Activated CD4-positive, alpha-beta T cell treated with anti-CD3 and anti-CD28 coated beads, Interleukin-2, Interleukin-6, amounts not matched to agents 100 ng/mL and 50 ng/mL, durations not matched to agents 16 hours and 8 hours (primary cell): ENCODE measurements around the gene CFAP69.
A peak's percentile ranks its signal among the peaks of the same experiment; 100 is the strongest.
"Not testable (repeated sequence)": the region's sequence is repeated elsewhere in the genome, so short reads cannot be mapped to it uniquely, and the experiment has no call there.

ENCODE experiments used
- DNase-seq: peaks from one replicate; pipeline ENCODE4 v3.0.0-alpha.2; 2020

CFAP69 gene

DNA sequence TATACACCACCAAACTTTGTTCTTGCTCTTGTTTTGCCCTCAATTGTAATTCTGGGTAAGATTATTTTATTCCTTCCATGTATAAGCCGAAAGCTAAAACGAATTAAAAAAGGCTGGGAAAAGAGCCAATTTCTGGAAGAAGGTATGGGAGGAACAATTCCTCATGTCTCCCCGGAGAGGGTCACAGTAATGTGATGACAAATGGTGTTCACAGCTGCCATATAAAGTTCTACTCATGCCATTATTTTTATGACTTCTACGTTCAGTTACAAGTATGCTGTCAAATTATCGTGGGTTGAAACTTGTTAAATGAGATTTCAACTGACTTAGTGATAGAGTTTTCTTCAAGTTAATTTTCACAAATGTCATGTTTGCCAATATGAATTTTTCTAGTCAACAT lies 12.5 kb upstream of the CFAP69 start:
- no peak for DNase-seq

DNA sequence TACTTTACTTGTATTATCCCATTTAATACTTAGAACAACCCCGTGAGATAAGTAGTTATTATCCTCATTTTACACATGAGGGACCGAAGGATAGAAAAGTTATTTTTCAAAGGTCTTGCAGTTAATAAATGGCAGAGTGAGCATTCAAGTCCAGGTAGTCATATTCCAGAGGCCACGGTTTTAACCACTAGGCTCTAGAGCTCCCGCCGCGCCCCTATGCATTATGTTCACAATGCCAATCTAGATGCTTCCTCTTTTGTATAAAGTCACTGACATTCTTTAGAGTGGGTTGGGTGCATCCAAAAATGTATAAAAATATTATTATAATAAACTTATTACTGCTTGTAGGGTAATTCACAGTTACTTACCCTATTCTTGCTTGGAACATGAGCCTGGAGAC lies 11.4 kb upstream of the CFAP69 start:
- DNase-seq = no peak

GRCh38 chr7:90236721-90237289 lies 8.2 kb upstream of the CFAP69 start:
- DNase-seq = no peak

DNA sequence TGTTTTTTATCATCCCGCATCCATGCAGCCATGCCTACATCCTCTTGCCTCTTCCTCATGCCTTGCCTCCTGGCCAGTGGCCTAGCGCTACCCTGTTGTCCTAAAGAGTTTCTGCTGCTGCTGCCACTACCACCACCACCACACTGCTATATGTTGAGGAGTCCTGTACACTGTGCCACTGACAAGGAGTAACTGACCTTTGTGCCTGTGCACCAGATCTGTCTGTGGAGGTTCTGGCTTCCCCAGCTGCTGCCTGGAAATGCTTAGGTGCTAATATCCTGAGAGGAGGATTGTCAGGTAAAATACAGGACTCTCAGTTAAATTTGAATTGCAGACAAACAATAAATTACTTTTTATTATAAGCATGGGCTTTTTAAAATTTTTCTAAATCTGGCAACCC lies 7.0 kb upstream of the CFAP69 start:
- no peak for DNase-seq

DNA sequence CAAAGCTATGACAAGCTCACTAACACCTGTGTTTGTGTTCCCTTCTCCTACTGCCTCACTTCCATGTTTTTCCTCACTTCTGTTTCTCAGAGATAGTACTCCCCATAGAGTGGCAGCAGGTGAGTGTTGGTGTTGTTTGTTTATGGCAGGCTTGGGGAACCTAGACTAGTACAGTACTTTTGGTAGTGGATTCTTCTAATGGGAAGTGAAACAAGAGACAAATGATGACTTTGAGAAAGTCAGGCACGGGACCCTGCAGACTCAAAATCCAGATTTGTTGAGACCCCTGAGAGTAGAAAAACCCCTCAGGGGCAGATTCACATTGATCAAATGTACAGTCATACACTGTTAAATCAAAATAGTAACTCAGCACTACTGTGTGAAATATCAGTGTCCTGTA lies 6.4 kb upstream of the CFAP69 start:
- DNase-seq = no peak

GRCh38 chr7:90239050-90239449 lies 5.9 kb upstream of the CFAP69 start:
- no peak for DNase-seq

DNA sequence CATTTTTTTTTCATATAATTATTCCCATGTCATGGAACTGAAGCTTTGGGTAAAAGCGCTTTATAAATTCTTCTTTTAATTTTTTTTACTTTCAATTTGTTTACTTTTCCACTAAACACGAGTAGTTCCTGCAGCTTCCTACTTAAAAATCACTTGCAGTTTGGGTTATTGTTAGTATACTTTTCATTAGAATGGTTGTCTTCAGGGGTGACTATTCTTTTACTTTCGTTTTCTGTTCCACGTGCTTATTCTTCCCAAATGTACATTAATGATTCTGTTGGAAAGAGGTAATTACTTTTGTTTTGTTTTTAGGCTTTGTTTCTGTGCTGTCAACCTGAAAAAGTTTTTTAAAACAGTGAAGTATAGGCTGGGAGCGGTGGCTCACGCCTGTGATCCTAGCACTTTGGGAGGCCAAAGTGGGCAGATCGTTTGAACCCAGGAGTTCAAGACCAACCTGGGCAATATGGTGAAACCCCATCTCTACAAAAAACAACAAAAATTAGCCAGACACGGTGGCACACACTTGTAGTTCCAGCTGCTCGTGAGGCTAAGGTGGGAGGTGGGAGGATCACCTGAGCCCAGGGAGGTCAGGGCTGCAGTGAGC lies 5.2 kb upstream of the CFAP69 start:
- no peak for DNase-seq

GRCh38 chr7:90242369-90243168 lies 2.4 kb upstream of the CFAP69 start:
- no peak for DNase-seq

- no peak for DNase-seq
Measured at GRCh38 chr7:90243556-90243955, 1.4 kb upstream of the CFAP69 start.

- DNase-seq = no peak
Measured at GRCh38 chr7:90244565-90244908, 437 bp upstream of the CFAP69 start.

DNA sequence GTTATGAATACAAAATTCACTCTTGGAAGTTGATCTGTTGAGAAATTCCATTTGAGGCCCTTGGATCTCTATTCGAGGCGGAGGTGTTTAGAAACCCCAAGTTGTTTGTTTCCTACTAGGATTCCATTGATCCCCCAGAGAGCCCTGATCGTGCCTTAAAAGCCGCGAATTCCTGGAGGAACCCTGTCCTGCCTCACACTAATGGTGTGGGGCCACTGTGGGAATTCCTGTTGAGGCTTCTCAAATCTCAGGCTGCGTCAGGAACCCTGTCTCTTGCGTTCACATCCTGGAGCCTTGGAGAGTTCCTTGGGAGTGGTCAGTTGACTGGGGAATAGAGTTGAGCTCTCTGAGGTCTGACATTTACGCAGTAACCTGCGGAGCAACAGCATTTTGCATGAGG lies 1.2 kb downstream of the CFAP69 start:
- DNase-seq = no peak

GRCh38 chr7:90248706-90249105 lies 3.7 kb downstream of the CFAP69 start:
- DNase-seq = no peak

GRCh38 chr7:90250601-90251303 lies 5.8 kb downstream of the CFAP69 start:
- DNase-seq = no peak

- DNase-seq = no peak
Measured at GRCh38 chr7:90251304-90251635, 6.3 kb downstream of the CFAP69 start.

- DNase-seq = not testable (repeated sequence)
Measured at GRCh38 chr7:90256011-90256410, 11.0 kb downstream of the CFAP69 start.

- DNase-seq = no peak
Measured at GRCh38 chr7:90256778-90257177, 11.8 kb downstream of the CFAP69 start.

- DNase-seq = no peak
Measured at GRCh38 chr7:90261441-90261840, 16.5 kb downstream of the CFAP69 start.

DNA sequence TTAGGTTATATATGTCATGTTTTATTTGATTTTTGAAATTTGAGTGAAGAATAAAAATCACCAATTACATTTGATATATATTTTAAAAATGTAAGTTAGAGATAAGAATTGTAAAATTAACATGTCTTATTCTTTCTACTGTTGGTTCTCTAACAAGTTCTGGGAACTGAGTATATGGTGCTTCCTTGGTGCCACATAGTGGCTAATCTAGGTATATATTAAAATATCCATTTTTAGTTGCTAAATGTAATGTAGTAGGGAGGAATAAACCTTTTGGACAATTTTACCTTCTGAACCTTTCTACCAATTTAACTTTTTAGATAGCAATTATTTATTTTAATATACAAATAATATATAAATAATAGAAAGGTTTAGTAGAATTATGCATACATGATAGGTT lies 17.5 kb downstream of the CFAP69 start:
- peak; percentile 12 for DNase-seq

DNA sequence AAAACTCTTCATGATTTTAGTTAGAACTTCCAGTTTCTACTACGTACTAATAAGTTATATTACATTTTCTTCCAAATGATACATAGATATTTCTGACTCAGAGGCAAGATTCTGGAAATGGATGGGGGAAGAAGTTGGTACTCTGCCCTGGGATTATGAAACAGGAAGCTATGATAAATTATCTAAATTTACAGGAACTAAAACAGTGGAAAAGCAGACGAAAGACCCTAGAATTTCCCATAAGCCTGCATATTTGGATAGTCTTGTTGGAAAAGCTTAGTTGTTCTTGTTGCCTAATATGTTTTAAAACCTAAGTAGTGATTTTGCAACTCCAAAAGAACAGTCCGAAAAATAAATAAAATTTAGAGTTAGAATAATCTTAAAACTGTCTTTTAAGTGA lies 21.8 kb downstream of the CFAP69 start:
- DNase-seq = no peak

- no peak for DNase-seq
Measured at GRCh38 chr7:90267263-90267858, 22.4 kb downstream of the CFAP69 start.

DNA sequence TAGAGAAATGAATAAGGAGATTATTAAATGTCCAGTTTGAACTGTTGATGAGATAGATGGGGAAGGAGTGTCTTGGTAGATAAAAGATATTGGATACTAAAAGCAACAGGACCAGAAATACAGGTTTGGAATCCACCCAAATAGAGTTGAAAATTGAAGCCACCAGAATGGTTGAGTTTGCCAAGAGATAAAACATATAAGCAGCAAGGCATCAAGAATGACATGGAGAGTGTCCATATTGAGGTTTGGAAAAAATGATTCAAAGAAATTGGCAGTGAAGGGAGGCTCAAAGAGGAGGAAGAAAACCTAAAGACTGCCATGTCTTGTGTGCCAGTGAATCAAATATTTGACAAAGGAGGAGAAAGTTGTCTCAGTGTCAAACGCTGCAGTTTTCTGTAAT lies 24.2 kb downstream of the CFAP69 start:
- DNase-seq = no peak

- DNase-seq = no peak
Measured at GRCh38 chr7:90270431-90271178, 25.6 kb downstream of the CFAP69 start.

GRCh38 chr7:90271753-90272152 lies 26.8 kb downstream of the CFAP69 start:
- DNase-seq = no peak
